Measurements from ENCODE around the gene NBDY. TPM values are rescaled to one million over a fixed set of nuclear protein-coding genes. Genes with fewer than 3 reads are reported as not detected.

The NBDY gene
- polyA plus RNA-seq, 1 donor (not counting 4 experiments of a cell fraction or from before 2014, with no cell fraction given) = 41.1 TPM

DNA sequence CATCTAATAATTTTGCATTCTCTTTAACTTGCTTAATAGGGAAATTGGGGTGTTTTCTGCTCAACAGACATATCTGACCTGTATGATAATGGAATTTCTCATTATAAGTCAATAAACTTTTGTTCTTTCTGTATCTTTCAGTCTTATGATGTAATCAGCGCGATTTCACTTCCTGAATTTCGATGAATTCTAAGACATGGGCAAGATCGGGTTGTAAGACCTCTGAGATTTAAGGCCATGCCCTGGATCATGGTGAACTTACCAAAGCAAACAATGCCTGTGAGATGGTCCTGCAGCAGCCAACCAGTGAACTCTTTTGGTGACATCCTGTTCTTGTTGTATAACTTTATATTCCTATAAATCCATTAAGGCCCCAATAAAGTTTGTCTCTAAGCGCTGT lies 88.1 kb downstream of the NBDY start:
- FAIRE-seq = no peak
- dilution Hi-C loops (cut with MboI; ENCODE audit: extremely low pct_ligation_motif_present, low sequenced_read_pairs) = no loop called here

DNA sequence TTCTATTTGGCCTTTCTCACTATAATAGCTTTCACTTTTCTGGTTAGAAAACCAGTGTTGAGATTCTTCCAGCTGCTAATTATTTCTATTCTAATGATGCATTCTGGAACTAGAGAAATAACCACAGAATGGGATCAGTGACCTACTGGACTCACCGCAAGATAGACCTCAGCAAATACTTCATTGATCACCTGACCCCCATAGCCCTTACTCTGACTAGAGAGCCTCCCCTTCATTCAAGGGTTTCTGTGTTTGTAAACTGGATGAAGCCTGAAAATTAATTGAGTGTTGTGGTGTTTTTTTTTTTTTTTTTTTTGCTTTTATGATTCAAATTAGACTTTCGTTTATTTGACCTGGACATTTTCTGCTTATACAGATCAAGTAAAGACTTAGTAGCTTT lies 97.0 kb downstream of the NBDY start:
- Histone ChIP-seq H3K27ac (ENCODE audit: control insufficient read depth, insufficient read depth, low read length) (no peak overlapping the region), H3K4me2 (ENCODE audit: control insufficient read depth, extremely low read depth, insufficient read depth, low read depth, low read length) (no peak overlapping the region), H2AFZ (ENCODE audit: control insufficient read depth, low read length) (no peak overlapping the region), H3K79me2 (ENCODE audit: control insufficient read depth, insufficient read depth, low read length) (no peaks in the 10 kb centered on the region), H3K9ac (ENCODE audit: control insufficient read depth, extremely low read depth, insufficient read depth, low read length) (no peak overlapping the region), H3K9me3 (ENCODE audit: control insufficient read depth, low read depth, low read length) (no peaks in the 10 kb centered on the region), H3K4me1 (ENCODE audit: control insufficient read depth, extremely low read depth, insufficient read depth, low read length) (no peaks in the 10 kb centered on the region), H4K20me1 (ENCODE audit: control insufficient read depth, extremely low read depth, insufficient read depth, low read length) (no peaks in the 10 kb centered on the region), H3K4me3 (ENCODE audit: control insufficient read depth in 2 of 3, extremely low read depth in 1 of 3, insufficient read depth in 2 of 3, low read depth in 1 of 3, low read length in 3 of 3) (no peak overlapping the region), H3K9me1 (ENCODE audit: control insufficient read depth, extremely low read depth, insufficient read depth, low read length) (no peaks in the 10 kb centered on the region), H3K27me3 (ENCODE audit: control insufficient read depth, extremely low read depth, insufficient read depth, low read length) (no peaks in the 10 kb centered on the region), H3K36me3 (ENCODE audit: control insufficient read depth in 2 of 2, extremely low read depth in 1 of 2, insufficient read depth in 2 of 2, low read length in 2 of 2) (no peaks in the 10 kb centered on the region)
- dilution Hi-C loops (cut with MboI; ENCODE audit: extremely low pct_ligation_motif_present, low sequenced_read_pairs) = no loop called here
- TF ChIP-seq EZH2 (IDR thresholded peaks at IDR 0.05; ENCODE audit: low read length) = no peak
- TF ChIP-seq, protein P1, sequence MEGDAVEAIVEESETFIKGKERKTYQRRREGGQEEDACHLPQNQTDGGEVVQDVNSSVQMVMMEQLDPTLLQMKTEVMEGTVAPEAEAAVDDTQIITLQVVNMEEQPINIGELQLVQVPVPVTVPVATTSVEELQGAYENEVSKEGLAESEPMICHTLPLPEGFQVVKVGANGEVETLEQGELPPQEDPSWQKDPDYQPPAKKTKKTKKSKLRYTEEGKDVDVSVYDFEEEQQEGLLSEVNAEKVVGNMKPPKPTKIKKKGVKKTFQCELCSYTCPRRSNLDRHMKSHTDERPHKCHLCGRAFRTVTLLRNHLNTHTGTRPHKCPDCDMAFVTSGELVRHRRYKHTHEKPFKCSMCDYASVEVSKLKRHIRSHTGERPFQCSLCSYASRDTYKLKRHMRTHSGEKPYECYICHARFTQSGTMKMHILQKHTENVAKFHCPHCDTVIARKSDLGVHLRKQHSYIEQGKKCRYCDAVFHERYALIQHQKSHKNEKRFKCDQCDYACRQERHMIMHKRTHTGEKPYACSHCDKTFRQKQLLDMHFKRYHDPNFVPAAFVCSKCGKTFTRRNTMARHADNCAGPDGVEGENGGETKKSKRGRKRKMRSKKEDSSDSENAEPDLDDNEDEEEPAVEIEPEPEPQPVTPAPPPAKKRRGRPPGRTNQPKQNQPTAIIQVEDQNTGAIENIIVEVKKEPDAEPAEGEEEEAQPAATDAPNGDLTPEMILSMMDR (optimal IDR thresholded peaks at IDR 0.05 in 1 of 3, IDR thresholded peaks at IDR 0.05 in 1 of 3, conservative IDR thresholded peaks at IDR 0.05 in 1 of 3; ENCODE audit: extremely low read depth in 1 of 3, insufficient read depth in 2 of 3, low read length in 3 of 3) = no peak
- FAIRE-seq (no peak), DNase-seq (ENCODE audit: low read depth, low spot score) (no peak)

More for the DNA sequence above, 88.1 kb downstream of the NBDY start:
- H2AFZ ChIP-seq (ENCODE audit: control insufficient read depth, low read length) = no peak overlapping the region
- peaks cover 14% of the 10 kb centered on the region for H3K4me1 ChIP-seq (ENCODE audit: control insufficient read depth, extremely low read depth, insufficient read depth, low read length)
- no peak for DNase-seq (ENCODE audit: low read depth, low spot score)
- no peaks in the 10 kb centered on the region for H4K20me1 ChIP-seq (ENCODE audit: control insufficient read depth, extremely low read depth, insufficient read depth, low read length)
- no peak overlapping the region for H3K4me3 ChIP-seq (ENCODE audit: control insufficient read depth in 2 of 3, extremely low read depth in 1 of 3, insufficient read depth in 2 of 3, low read depth in 1 of 3, low read length in 3 of 3)
- no peak overlapping the region for H3K27ac ChIP-seq (ENCODE audit: control insufficient read depth, insufficient read depth, low read length)
- H3K79me2 ChIP-seq (ENCODE audit: control insufficient read depth, insufficient read depth, low read length) = no peaks in the 10 kb centered on the region
- no peak overlapping the region for H3K9ac ChIP-seq (ENCODE audit: control insufficient read depth, extremely low read depth, insufficient read depth, low read length)
- no peaks in the 10 kb centered on the region for H3K9me3 ChIP-seq (ENCODE audit: control insufficient read depth, low read depth, low read length)
- H3K27me3 ChIP-seq (ENCODE audit: control insufficient read depth, extremely low read depth, insufficient read depth, low read length) = no peaks in the 10 kb centered on the region
- no peaks in the 10 kb centered on the region for H3K36me3 ChIP-seq (ENCODE audit: control insufficient read depth in 2 of 2, extremely low read depth in 1 of 2, insufficient read depth in 2 of 2, low read length in 2 of 2)
- H3K4me2 ChIP-seq (ENCODE audit: control insufficient read depth, extremely low read depth, insufficient read depth, low read depth, low read length) = no peak overlapping the region
- H3K9me1 ChIP-seq (ENCODE audit: control insufficient read depth, extremely low read depth, insufficient read depth, low read length) = no peaks in the 10 kb centered on the region
- TF ChIP-seq, protein P1 (optimal IDR thresholded peaks at IDR 0.05 in 1 of 3, IDR thresholded peaks at IDR 0.05 in 1 of 3, conservative IDR thresholded peaks at IDR 0.05 in 1 of 3; ENCODE audit: extremely low read depth in 1 of 3, insufficient read depth in 2 of 3, low read length in 3 of 3) = no peak
- no peak for TF ChIP-seq EZH2 (IDR thresholded peaks at IDR 0.05; ENCODE audit: low read length)

All from keratinocyte (primary cell).